Activated naive CD8-positive, alpha-beta T cell treated with anti-CD3 and anti-CD28 coated beads, Interleukin-2, amount 10 ng/mL, durations not matched to agents 7 days and 5 days (primary cell): Measurements from ENCODE around the gene REP15. TPM values are rescaled to one million over a fixed set of nuclear protein-coding genes. Genes with fewer than 3 reads are reported as not detected.
"Not testable (repeated sequence)": the region's sequence is repeated elsewhere in the genome, so short reads cannot be mapped to it uniquely, and the experiment has no call there.

Experiments
- ATAC-seq: fragments of 150-1000 bp; cut with Tn5 transposase; one replicate; pipeline ENCODE4 v1.10.0; 2021; ENCODE audit warnings: low read depth, moderate library complexity
- POLR2A ChIA-PET: fragments of 350-600 bp; sonication (Branson Sonifier 250); formaldehyde crosslinking; loops from one replicate; lab custom pipeline; 2021; ENCODE audit warnings: antibody characterized with exemption; lab: Charles Lee
- DNase-seq: peaks from one replicate; pipeline ENCODE4 v3.0.0; 2021
- H3K27ac Mint-ChIP-seq: one replicate; pipeline ENCODE4 v1.8.0; 2022; ENCODE audit warnings: mild to moderate bottlenecking, mixed read lengths
- H3K27me3 Mint-ChIP-seq: one replicate; pipeline ENCODE4 v1.8.0; 2022; ENCODE audit warnings: mild to moderate bottlenecking, moderate library complexity, mixed read lengths
- H3K36me3 Mint-ChIP-seq: one replicate; pipeline ENCODE4 v1.8.0; 2021; ENCODE audit warnings: mild to moderate bottlenecking, mixed read lengths
- H3K4me1 Mint-ChIP-seq: one replicate; pipeline ENCODE4 v1.8.0; 2021; ENCODE audit warnings: mixed read lengths
- H3K4me3 Mint-ChIP-seq: one replicate; pipeline ENCODE4 v1.8.0; 2022; ENCODE audit warnings: mild to moderate bottlenecking, moderate library complexity, mixed read lengths
- H3K9me3 Mint-ChIP-seq: one replicate; pipeline ENCODE4 v1.8.0; 2021; ENCODE audit warnings: mixed read lengths
- total RNA-seq, 2 experiments: library from RNA; stranded (reverse); gene quantifications; one replicate each; pipeline ENCODE4 v1.2.3, GENCODE V29; 2021

The REP15 gene
- total RNA-seq, 2 experiments from 2014 or later: 0.28 TPM; not detected in 1

DNA sequence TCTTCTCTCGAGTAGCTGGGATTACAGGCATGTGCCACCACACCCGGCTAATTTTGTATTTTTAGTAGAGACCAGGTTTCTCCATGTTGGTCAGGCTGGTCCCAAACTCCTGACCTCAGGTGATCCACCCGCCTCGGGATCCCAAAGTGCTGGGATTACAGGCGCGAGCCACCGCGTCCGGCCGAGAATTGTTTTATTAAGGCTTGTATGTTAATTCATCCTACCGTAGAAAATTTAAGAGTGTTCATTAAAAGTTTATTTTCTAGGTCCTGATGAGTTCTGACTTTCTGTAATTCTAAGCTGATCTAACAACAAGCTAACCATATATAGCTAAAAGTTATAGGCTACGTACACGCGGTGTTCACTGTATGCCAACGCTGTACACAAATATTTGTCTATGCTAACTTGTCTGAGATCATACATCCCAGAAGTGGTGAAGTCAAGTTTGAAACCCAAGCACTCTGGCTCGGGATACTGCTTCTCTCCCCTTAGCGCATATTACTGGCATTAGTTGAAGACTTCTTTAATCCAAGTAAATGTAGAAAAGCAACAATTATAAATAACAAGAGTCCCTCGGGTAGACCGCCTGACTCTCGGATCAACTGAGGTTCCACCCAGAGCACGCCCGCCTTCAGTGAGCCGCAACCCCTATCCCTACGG, 13.8 kb downstream of the REP15 start:
- no peak for DNase-seq
- peak; percentile 46 for ATAC-seq
- Mint-ChIP-seq H3K36me3 (peaks cover 9% of the 10 kb centered on the region), H3K4me1 (peaks cover 24% of the 10 kb centered on the region), H3K27ac (peak overlapping the region; percentile 96), H3K27me3 (peaks cover 3% of the 10 kb centered on the region), H3K9me3 (no peaks in the 10 kb centered on the region), H3K4me3 (peak overlapping the region; percentile 96)
- POLR2A ChIA-PET: interaction anchor here (0.6 to 1.9 kb wide), 7 partner anchors 12 to 705 kb away, joined by 3 to 8 read pairs (median 3); partner anchors contain the start of genes KLHL42, MANSC4, MED21 and TM7SF3

- H3K27me3 Mint-ChIP-seq: peaks cover 3% of the 10 kb centered on the region
- H3K4me1 Mint-ChIP-seq: peaks cover 24% of the 10 kb centered on the region
- peak within 1 kb of the TSS; percentile 96 for H3K4me3 Mint-ChIP-seq
- DNase-seq: peak; percentile 94
- H3K9me3 Mint-ChIP-seq: no peaks in the 10 kb centered on the region
- POLR2A ChIA-PET: interaction anchor here (0.8 to 1.9 kb wide), 5 partner anchors 11 to 697 kb away, joined by 3 to 8 read pairs (median 3); partner anchors contain the start of genes KLHL42, MANSC4, MED21 and TM7SF3
- H3K27ac Mint-ChIP-seq: peak within 1 kb of the TSS; percentile 96
- H3K36me3 Mint-ChIP-seq: peaks cover 10% of the 10 kb centered on the region
- ATAC-seq: peak; percentile 98
These were observed 14.5 kb downstream of the REP15 start, which contains the start of gene MRPS35 for GRCh38 chr12:27710592-27711316. MRPS35 (plus strand) TSS chr12:27710832; CDS start chr12:27710844, 12 bp downstream.

DNA sequence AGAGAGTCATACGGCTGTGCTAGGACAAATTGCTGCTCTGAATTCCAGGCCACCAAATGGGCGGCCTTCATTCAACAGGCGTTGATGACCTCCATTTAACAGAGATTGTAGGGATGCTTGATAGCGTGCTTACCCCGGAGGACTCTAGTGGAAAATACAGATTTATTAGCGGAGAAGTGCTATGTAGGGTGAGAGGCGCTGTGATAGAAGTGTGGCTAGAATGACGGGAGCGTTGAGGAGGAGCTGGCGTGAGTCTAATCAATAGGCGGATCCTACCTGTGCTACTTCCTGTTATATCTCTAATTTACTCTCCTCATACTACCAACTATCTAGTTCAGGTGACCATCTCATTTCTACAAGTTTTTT, 15.1 kb downstream of the REP15 start:
- Mint-ChIP-seq H3K36me3 (peaks cover 11% of the 10 kb centered on the region), H3K4me1 (peaks cover 24% of the 10 kb centered on the region), H3K4me3 (peak overlapping the region; percentile 96), H3K27ac (peak overlapping the region; percentile 96), H3K9me3 (no peaks in the 10 kb centered on the region), H3K27me3 (peaks cover 3% of the 10 kb centered on the region)
- ATAC-seq (peak; percentile 10), DNase-seq (no peak)
- POLR2A ChIA-PET: interaction anchor here (0.7 to 1.7 kb wide), 2 partner anchors 10 to 69 kb away, joined by 4 to 5 read pairs; partner anchors contain the start of genes KLHL42 and MANSC4

GRCh38 chr12:27711967-27712366, 15.7 kb downstream of the REP15 start:
- H3K9me3 Mint-ChIP-seq: no peaks in the 10 kb centered on the region
- peak overlapping the region; percentile 96 for H3K4me3 Mint-ChIP-seq
- ATAC-seq (no peak), DNase-seq (no peak)
- peaks cover 24% of the 10 kb centered on the region for H3K4me1 Mint-ChIP-seq
- POLR2A ChIA-PET: interaction anchor here (0.7 to 1.7 kb wide), 2 partner anchors 10 to 68 kb away, joined by 4 to 5 read pairs; partner anchors contain the start of genes KLHL42 and MANSC4
- H3K27ac Mint-ChIP-seq: peak overlapping the region; percentile 96
- H3K36me3 Mint-ChIP-seq: peaks cover 11% of the 10 kb centered on the region
- H3K27me3 Mint-ChIP-seq: peaks cover 3% of the 10 kb centered on the region

DNA sequence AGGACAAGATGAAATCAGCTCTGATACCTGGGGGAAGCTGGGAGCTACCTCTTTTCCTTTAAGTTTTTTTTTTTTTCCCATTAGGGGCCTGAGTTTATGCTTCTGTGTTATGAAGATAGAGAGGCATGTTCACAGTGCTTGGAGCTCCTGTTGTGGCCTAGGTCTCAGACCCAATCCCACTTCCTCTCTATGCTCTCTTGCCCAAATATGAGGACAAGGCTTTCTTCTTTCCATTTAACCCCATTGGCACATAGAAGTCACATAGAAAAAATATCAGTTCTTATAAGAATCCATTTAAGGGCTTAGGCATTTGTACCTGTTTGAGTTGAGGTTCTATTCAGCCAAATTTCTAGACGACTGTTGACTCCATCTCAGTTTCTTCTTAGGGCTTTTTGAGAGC, 27.0 kb downstream of the REP15 start:
- H3K36me3 Mint-ChIP-seq: peaks cover 12% of the 10 kb centered on the region
- H3K27ac Mint-ChIP-seq: peak overlapping the region; percentile 6
- H3K9me3 Mint-ChIP-seq: no peaks in the 10 kb centered on the region
- ATAC-seq: no peak
- POLR2A ChIA-PET: no interaction called here
- no peaks in the 10 kb centered on the region for H3K27me3 Mint-ChIP-seq
- peaks cover 12% of the 10 kb centered on the region for H3K4me1 Mint-ChIP-seq
- no peak for DNase-seq
- no peak overlapping the region for H3K4me3 Mint-ChIP-seq

- no peak overlapping the region for H3K27ac Mint-ChIP-seq
- H3K4me3 Mint-ChIP-seq: no peak overlapping the region
- no peaks in the 10 kb centered on the region for H3K27me3 Mint-ChIP-seq
- H3K9me3 Mint-ChIP-seq: no peaks in the 10 kb centered on the region
- H3K4me1 Mint-ChIP-seq: no peaks in the 10 kb centered on the region
- POLR2A ChIA-PET: no interaction called here
- H3K36me3 Mint-ChIP-seq: peaks cover 13% of the 10 kb centered on the region
- no peak for ATAC-seq
- DNase-seq: no peak
These were observed 33.9 kb downstream of the REP15 start for GRCh38 chr12:27730097-27730588.

DNA sequence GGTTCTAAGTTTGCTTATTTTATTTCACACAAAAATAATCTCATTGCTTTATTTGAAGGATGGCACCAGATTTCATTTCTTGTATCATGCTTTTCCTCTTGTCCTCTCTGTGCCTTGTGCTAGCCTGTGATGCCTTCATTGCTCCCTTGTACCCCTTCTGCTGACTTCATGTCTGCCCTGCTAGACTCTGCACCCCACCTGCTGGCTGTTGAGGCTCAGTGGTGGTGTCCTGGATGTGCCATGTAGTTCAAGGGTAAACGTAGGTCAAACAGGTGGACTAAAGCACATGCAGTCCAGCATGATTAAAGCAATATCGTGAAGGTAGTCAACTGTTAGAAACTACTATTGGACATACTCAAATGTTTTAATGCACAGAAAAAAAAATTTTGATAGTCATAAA, 36.0 kb downstream of the REP15 start:
- ATAC-seq: peak; percentile 52
- no peak overlapping the region for H3K27ac Mint-ChIP-seq
- H3K4me3 Mint-ChIP-seq: no peak overlapping the region
- peaks cover 6% of the 10 kb centered on the region for H3K36me3 Mint-ChIP-seq
- no peak for DNase-seq
- no peaks in the 10 kb centered on the region for H3K4me1 Mint-ChIP-seq
- POLR2A ChIA-PET: interaction anchor here (1.7 kb wide), 1 partner anchor 47 kb away, joined by 6 read pairs; the partner anchor contains the start of genes KLHL42 and MANSC4
- H3K9me3 Mint-ChIP-seq: no peaks in the 10 kb centered on the region
- no peaks in the 10 kb centered on the region for H3K27me3 Mint-ChIP-seq

DNA sequence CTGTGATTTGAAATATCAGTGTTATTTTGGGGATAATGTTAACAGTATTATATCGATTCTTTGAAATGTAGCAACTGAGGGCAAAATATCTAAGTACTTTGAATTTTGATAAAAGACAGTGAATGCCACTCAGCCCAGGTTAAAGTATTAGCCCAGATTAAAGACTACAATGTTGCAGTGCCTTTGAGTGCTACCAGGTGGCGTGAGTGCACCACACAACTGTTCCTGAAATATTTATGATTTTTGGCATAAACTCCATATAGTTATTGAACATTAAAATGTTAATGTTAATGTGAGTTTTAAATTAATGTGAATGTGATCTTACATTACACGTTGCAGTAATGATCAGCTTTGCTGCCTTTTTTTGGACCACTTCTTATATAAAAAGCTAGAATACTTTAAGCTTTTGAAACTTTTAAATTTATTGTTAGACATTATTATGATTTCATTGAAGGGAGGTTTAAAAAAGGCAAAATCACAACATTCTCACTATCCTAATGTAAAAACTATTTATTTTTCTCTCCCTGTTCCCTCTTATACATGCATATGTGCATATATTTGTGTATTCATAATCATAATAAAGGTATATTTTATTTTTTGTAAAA, 36.9 kb downstream of the REP15 start:
- no peaks in the 10 kb centered on the region for H3K4me1 Mint-ChIP-seq
- no peaks in the 10 kb centered on the region for H3K27me3 Mint-ChIP-seq
- DNase-seq: no peak
- H3K4me3 Mint-ChIP-seq: no peak overlapping the region
- H3K36me3 Mint-ChIP-seq: peaks cover 9% of the 10 kb centered on the region
- POLR2A ChIA-PET: interaction anchor here (1.7 kb wide), 1 partner anchor 47 kb away, joined by 6 read pairs; the partner anchor contains the start of genes KLHL42 and MANSC4
- H3K27ac Mint-ChIP-seq: no peak overlapping the region
- ATAC-seq: no peak
- H3K9me3 Mint-ChIP-seq: no peaks in the 10 kb centered on the region

- Mint-ChIP-seq H3K27me3 (no peaks in the 10 kb centered on the region), H3K4me3 (no peak overlapping the region), H3K27ac (no peak overlapping the region), H3K9me3 (no peaks in the 10 kb centered on the region), H3K36me3 (peaks cover 11% of the 10 kb centered on the region), H3K4me1 (no peaks in the 10 kb centered on the region)
- DNase-seq (no peak), ATAC-seq (no peak)
- POLR2A ChIA-PET: interaction anchor here (1.7 kb wide), 1 partner anchor 46 kb away, joined by 6 read pairs; the partner anchor contains the start of genes KLHL42 and MANSC4
These were observed 37.5 kb downstream of the REP15 start for GRCh38 chr12:27733791-27734190.

- H3K4me3 Mint-ChIP-seq, DNase-seq, H3K27ac Mint-ChIP-seq, H3K4me1 Mint-ChIP-seq, ATAC-seq, H3K9me3 Mint-ChIP-seq, H3K27me3 Mint-ChIP-seq: not testable (repeated sequence)
- H3K36me3 Mint-ChIP-seq: peaks cover 13% of the 10 kb centered on the region
- POLR2A ChIA-PET: interaction anchor here (0.6 kb wide), 1 partner anchor 96 kb away, joined by 3 read pairs; no protein-coding TSS in a partner anchor
These were observed 38.1 kb downstream of the REP15 start for GRCh38 chr12:27734321-27734720.

GRCh38 chr12:27743601-27744000, 47.4 kb downstream of the REP15 start:
- ATAC-seq (no peak), DNase-seq (no peak)
- no peak overlapping the region for H3K4me3 Mint-ChIP-seq
- no peak overlapping the region for H3K27ac Mint-ChIP-seq
- H3K9me3 Mint-ChIP-seq: no peaks in the 10 kb centered on the region
- no peaks in the 10 kb centered on the region for H3K27me3 Mint-ChIP-seq
- peaks cover 9% of the 10 kb centered on the region for H3K4me1 Mint-ChIP-seq
- POLR2A ChIA-PET: no interaction called here
- H3K36me3 Mint-ChIP-seq: peaks cover 30% of the 10 kb centered on the region

- POLR2A ChIA-PET: not testable (repeated sequence)
These were observed 49.5 kb downstream of the REP15 start for GRCh38 chr12:27745734-27746133.

More at GRCh38 chr12:27745734-27746133, 49.5 kb downstream of the REP15 start:
- H3K36me3 Mint-ChIP-seq: peaks cover 28% of the 10 kb centered on the region
- H3K27me3 Mint-ChIP-seq, ATAC-seq, H3K27ac Mint-ChIP-seq, DNase-seq, H3K9me3 Mint-ChIP-seq, H3K4me3 Mint-ChIP-seq, H3K4me1 Mint-ChIP-seq: not testable (repeated sequence)
